OCI-LY7 (cell line): Measurements from ENCODE around the gene PRM2. TPM values are rescaled to one million over a fixed set of nuclear protein-coding genes. Genes with fewer than 3 reads are reported as not detected.

Experiments used
- BruUV-seq: library from RNA; stranded (reverse); fragments of 400-500 nt; replicated peaks from 2 replicates; lab custom pipeline; 2021; lab: Mats Ljungman, UMichigan
- CTCF ChIA-PET: fragments of 300-600 bp; sonication (Branson Sonifier 250); formaldehyde crosslinking; loops from one replicate; lab custom pipeline; 2022; ENCODE audit warnings: antibody characterized with exemption; ENCODE audit not compliant: unreplicated experiment; lab: Charles Lee
- POLR2A ChIA-PET: fragments of 300-600 bp; sonication (Branson Sonifier 250); formaldehyde crosslinking; loops from one replicate; lab custom pipeline; 2022; ENCODE audit warnings: antibody characterized with exemption; lab: Charles Lee
- DNase-seq: peaks from one replicate; pipeline ENCODE4 v3.0.0-alpha.2; 2015; ENCODE audit warnings: low spot score
- H2AFZ ChIP-seq: fragments of 200-600 bp; sonication (generic), shearing (Covaris generic); 2 replicates; pipeline ENCODE4 v1.6.1; 2014; ENCODE audit warnings: mild to moderate bottlenecking, antibody characterized with exemption, low read length, moderate library complexity
- H3K27ac ChIP-seq: fragments of 200-600 bp; sonication (generic); 2 replicates; pipeline ENCODE4 v1.5.1; 2014; ENCODE audit warnings: mixed run types, low read depth, mild to moderate bottlenecking, moderate library complexity, low read length, inconsistent platforms; ENCODE audit not compliant: poor library complexity, severe bottlenecking
- H3K36me3 ChIP-seq: fragments of 200-600 bp; sonication (generic); 2 replicates; pipeline ENCODE4 v1.6.1; 2014; ENCODE audit warnings: mild to moderate bottlenecking, antibody characterized with exemption, low read length, moderate library complexity, mixed read lengths; ENCODE audit not compliant: insufficient read depth
- H3K4me1 ChIP-seq: fragments of 200-600 bp; sonication (generic); 2 replicates; pipeline ENCODE4 v1.5.1; 2014; ENCODE audit warnings: mild to moderate bottlenecking, low read length; ENCODE audit not compliant: insufficient read depth, poor library complexity, severe bottlenecking
- H3K4me2 ChIP-seq: fragments of 200-600 bp; sonication (generic); 2 replicates; pipeline ENCODE4 v1.6.1; 2014; ENCODE audit warnings: mild to moderate bottlenecking, low read length
- H3K4me3 ChIP-seq: fragments of 200-600 bp; sonication (generic); 2 replicates; pipeline ENCODE4 v1.5.1; 2014; ENCODE audit warnings: mild to moderate bottlenecking, low read depth, low read length; ENCODE audit not compliant: poor library complexity, severe bottlenecking
- H3K79me2 ChIP-seq: fragments of 200-600 bp; sonication (generic); 2 replicates; pipeline ENCODE4 v1.6.1; 2016; ENCODE audit warnings: low read depth, mild to moderate bottlenecking, low read length, moderate library complexity, mixed read lengths; ENCODE audit not compliant: insufficient read depth
- H3K9me2 ChIP-seq: fragments of 200-600 bp; sonication (generic); 2 replicates; pipeline ENCODE4 v1.6.1; 2016; ENCODE audit warnings: mild to moderate bottlenecking, low read length, mixed read lengths; ENCODE audit not compliant: insufficient read depth
- H3K9me3 ChIP-seq: fragments of 200-600 bp; sonication (generic); 2 replicates; pipeline ENCODE4 v1.6.1; 2014; ENCODE audit warnings: mild to moderate bottlenecking, mixed run types, low read length, mixed read lengths
- H4K20me1 ChIP-seq: fragments of 200-600 bp; sonication (generic); 2 replicates; pipeline ENCODE4 v1.6.1; 2014; ENCODE audit warnings: mild to moderate bottlenecking, antibody characterized with exemption, low read length, moderate library complexity, mixed read lengths; ENCODE audit not compliant: insufficient read depth
- CTCF ChIP-seq: fragments of 200-600 bp; sonication (generic); conservative IDR thresholded peaks from 2 replicates; pipeline ENCODE4 v1.5.1; 2014; ENCODE audit warnings: mild to moderate bottlenecking, antibody characterized with exemption, low read length, moderate library complexity, mixed read lengths
- EZH2phosphoT487 ChIP-seq: fragments of 200-600 bp; sonication (generic); IDR thresholded peaks from 2 replicates; pipeline ENCODE4 v1.6.1; 2018; ENCODE audit warnings: low read depth, borderline replicate concordance, mild to moderate bottlenecking, mixed run types, antibody characterized with exemption, low read length, moderate library complexity, mixed read lengths
- intact Hi-C: fragments of 100-400 bp; cut with micrococcal nuclease; formaldehyde crosslinking; loops from one replicate; pipeline ENCODE4 v1.10.0; 2022; ENCODE audit not compliant: unreplicated experiment
- total RNA-seq, 2 experiments: library from RNA; depleted of rRNA in 1 of 2; stranded (reverse); fragments of >200 nt in 1 of 2; shearing (Covaris generic) in 1 of 2; gene quantifications; 2 replicates each; pipeline ENCODE4 v1.2.3, GENCODE V29; 2014 to 2022

The PRM2 gene
- total RNA-seq, 2 experiments from 2014 or later = not detected

- H3K79me2 ChIP-seq = no peaks in the 10 kb centered on the region
- H2AFZ ChIP-seq = no peak overlapping the region
- no peak overlapping the region for H3K4me3 ChIP-seq
- no peak for DNase-seq
- no peaks in the 10 kb centered on the region for H4K20me1 ChIP-seq
- no peaks in the 10 kb centered on the region for H3K9me2 ChIP-seq
- H3K4me1 ChIP-seq = peaks cover 12% of the 10 kb centered on the region
- CTCF ChIA-PET = no interaction called here
- intact Hi-C loops = no loop called here
- H3K36me3 ChIP-seq = no peaks in the 10 kb centered on the region
- no peak overlapping the region for H3K27ac ChIP-seq
- no peak overlapping the region for H3K4me2 ChIP-seq
- no peaks in the 10 kb centered on the region for H3K9me3 ChIP-seq
- TF ChIP-seq CTCF = no peak
- no peak for TF ChIP-seq EZH2phosphoT487
- POLR2A ChIA-PET = no interaction called here
- no TSS peak for BruUV-seq
These were observed 1.5 kb upstream of the PRM2 start for GRCh38 chr16:11277607-11278337.

- CTCF ChIA-PET = no interaction called here
- H2AFZ ChIP-seq = no peak overlapping the region
- peaks cover 12% of the 10 kb centered on the region for H3K4me1 ChIP-seq
- POLR2A ChIA-PET = interaction anchor here (0.6 kb wide), 2 partner anchors 9 to 19 kb away, joined by 3 to 4 read pairs; no protein-coding TSS in a partner anchor
- H3K4me2 ChIP-seq = no peak overlapping the region
- no peak for TF ChIP-seq EZH2phosphoT487
- TF ChIP-seq CTCF = no peak
- DNase-seq = no peak
- no peaks in the 10 kb centered on the region for H3K79me2 ChIP-seq
- H4K20me1 ChIP-seq = no peaks in the 10 kb centered on the region
- no peak overlapping the region for H3K4me3 ChIP-seq
- intact Hi-C loops = no loop called here
- BruUV-seq = no TSS peak
- no peaks in the 10 kb centered on the region for H3K36me3 ChIP-seq
- no peak overlapping the region for H3K27ac ChIP-seq
- H3K9me2 ChIP-seq = no peaks in the 10 kb centered on the region
- H3K9me3 ChIP-seq = no peaks in the 10 kb centered on the region
These were observed 765 bp upstream of the PRM2 start for GRCh38 chr16:11276896-11277593.

GRCh38 chr16:11274964-11275363 lies 1.3 kb downstream of the PRM2 start:
- CTCF ChIA-PET = no interaction called here
- H3K9me2 ChIP-seq = no peaks in the 10 kb centered on the region
- DNase-seq = no peak
- H3K4me2 ChIP-seq = no peak overlapping the region
- BruUV-seq = no TSS peak
- H3K4me1 ChIP-seq = peaks cover 12% of the 10 kb centered on the region
- H3K27ac ChIP-seq = no peak overlapping the region
- POLR2A ChIA-PET = no interaction called here
- TF ChIP-seq EZH2phosphoT487 (no peak), CTCF (no peak)
- H2AFZ ChIP-seq = no peak overlapping the region
- no peaks in the 10 kb centered on the region for H3K36me3 ChIP-seq
- intact Hi-C loops = no loop called here
- no peaks in the 10 kb centered on the region for H4K20me1 ChIP-seq
- H3K4me3 ChIP-seq = no peak overlapping the region
- no peaks in the 10 kb centered on the region for H3K9me3 ChIP-seq
- H3K79me2 ChIP-seq = no peaks in the 10 kb centered on the region
